ENCODE results near the gene SPRTN.

The SPRTN gene

GRCh38 chr1:231376875-231377549 lies 38.9 kb downstream of the SPRTN start:
- no peak for DNase-seq (ENCODE audit: low read depth in 2 of 2)

DNA sequence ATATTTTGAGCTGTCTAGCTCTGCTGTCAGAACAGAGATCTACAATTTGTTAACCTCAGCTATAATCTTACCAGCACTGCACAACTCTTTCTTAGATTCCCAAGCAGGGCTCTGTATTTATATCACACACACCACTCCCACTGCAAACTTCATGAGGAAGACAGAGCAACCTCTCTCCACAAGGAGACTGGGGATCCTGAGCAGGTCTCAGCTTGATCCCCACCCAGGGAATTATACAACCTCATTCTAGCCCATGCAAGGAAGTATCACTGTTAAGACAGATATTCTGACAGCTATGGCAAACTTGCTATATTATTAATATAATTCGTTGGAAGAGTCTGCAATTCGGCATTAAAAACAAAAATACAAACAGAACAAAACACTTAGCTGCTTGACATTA lies 43.6 kb downstream of the SPRTN start:
- DNase-seq (ENCODE audit: low read depth in 2 of 2): no peak

- no peak for DNase-seq (ENCODE audit: low read depth in 2 of 2)
Measured at GRCh38 chr1:231382426-231382825, 44.3 kb downstream of the SPRTN start.

- no peak for DNase-seq (ENCODE audit: low read depth in 2 of 2)
Measured at GRCh38 chr1:231383159-231383860, 45.2 kb downstream of the SPRTN start.

DNA sequence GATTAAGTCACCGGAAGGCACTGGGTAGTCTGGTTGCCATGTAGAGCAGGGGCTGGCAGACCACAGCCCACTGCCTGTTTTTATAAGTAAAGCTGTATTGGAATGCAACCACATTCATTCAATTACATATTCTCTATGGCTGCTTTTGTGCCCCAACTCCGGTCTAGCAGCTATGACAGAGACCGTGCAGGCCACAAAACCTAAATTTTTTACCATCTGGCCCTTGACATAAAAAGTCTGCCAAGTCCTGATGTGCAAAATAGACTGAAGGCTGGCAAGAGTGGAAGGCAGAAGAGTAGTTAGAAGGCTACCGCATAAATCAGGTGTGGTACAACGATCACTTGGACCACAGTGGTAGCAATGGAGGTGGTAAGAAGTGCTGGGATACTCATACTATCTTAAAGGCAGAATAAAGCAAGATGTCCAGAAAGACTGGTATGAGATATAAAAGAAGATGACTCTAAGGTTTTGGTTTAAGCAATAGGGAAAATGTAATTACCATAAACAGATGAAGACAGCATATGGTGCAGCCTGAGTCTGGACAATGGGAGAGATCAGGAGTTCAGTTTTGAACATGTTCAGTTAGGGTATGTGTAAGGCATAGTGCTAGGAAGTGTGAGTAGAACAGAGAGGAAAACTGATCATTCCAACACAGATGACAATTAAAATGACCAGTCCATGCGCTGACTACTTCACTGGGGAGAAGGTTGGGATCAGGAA lies 46.8 kb downstream of the SPRTN start:
- DNase-seq (ENCODE audit: low read depth in 2 of 2): no peak

- DNase-seq (ENCODE audit: low read depth in 2 of 2): no peak
Measured at GRCh38 chr1:231385416-231385748, 47.3 kb downstream of the SPRTN start.

- no peak for DNase-seq (ENCODE audit: low read depth in 2 of 2)
Measured at GRCh38 chr1:231386466-231386865, 48.4 kb downstream of the SPRTN start.

DNA sequence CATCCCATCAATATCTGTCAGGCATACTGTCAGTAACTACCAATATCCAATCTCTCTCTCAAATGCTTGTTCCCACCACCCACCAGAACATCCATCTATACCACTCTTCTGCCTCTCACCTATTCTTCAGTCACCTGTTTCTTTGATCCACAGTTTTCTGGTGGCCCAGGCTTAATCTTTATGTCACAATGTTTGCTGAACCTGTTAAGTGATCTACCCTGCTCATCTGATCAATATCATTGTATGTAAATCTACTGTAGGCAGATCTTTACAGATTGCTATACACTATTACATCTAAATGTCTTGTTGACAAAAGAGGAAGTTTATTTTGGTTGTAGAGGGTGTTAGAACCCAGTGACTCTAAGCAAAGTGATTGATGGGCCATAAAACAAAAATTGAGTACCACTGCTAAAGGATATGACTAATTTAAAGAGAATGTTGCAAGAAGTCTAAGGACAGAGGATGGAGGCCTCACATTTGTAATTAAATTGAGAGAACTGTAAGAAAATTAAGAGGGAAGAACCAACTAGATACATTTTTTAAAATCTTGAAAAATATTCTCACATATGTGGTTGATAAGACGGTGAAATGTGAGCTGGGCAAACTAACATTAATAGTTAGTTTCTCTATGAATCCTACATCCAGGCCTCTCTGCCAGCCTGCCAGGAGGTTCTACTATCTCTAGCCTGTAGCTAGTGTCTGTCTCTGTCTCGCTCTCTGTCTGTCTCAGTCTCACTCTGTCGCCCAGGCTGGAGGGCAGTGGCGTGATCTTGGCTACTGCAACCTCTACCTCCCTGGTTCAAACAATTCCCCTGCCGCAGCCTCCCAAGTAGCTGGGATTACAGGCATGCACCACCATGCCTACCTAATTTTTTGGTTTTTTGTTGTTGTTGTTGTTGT lies 49.9 kb downstream of the SPRTN start:
- DNase-seq (ENCODE audit: low read depth in 2 of 2): no peak

- DNase-seq (ENCODE audit: low read depth in 2 of 2): no peak
Measured at GRCh38 chr1:231390071-231390470, 52.0 kb downstream of the SPRTN start.

DNA sequence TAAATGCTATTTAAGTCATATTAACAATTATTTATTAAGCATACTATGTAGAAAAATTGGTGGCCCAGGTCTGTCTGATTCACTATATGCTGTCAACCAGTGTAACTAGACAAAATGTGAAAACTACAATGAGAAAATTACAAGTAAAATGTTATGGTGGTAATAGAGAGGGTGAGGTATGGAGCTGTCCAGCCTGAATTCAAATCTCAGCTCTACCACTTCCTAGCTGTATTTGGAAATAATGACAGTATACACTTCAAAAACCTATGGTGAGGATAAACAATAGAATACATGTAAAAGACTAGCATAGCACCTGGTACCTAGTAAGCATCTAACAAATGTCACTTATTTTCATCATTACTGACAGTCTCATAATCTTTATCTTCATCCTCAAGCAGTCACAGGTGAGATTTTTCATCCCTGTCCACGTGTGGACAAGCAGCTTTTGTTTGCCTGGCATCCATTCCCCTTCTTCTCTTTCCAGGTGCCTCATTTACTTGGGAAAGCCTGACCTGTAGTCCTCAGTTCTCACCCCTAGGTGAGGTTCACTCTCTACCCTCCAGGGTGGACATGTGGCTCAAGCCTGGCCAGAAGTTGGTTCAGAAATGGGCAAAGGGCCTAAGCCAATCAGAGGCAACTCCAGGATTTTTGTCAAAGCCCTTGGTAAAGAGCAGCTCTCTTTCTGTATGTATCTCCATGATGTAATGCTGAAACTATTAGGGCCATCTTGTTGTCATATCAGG lies 54.5 kb downstream of the SPRTN start:
- no peak for DNase-seq (ENCODE audit: low read depth in 2 of 2)

DNA sequence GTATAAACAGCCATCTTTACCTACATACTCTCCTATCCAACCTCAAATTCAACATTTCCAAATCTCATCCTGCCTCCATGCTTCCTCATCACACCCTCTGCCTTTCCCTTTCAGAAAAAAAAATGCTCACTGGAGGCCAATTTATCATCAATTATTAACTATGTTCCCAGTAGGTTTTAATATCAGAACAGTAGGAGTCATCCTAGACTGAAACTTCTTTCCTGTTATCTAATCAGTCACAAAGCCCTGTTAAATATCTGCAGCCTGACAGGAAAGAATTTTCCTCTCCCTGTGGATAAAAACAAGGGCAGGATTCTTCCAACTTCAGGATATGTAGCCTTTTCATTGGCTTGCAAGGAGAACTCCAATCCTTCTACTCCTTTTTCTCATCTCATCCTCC lies 55.6 kb downstream of the SPRTN start:
- DNase-seq (ENCODE audit: low read depth in 2 of 2): no peak

- peak; percentile 77 to 81 for DNase-seq (ENCODE audit: low read depth in 2 of 2)
Measured at GRCh38 chr1:231395076-231395997, 57.2 kb downstream of the SPRTN start.

DNA sequence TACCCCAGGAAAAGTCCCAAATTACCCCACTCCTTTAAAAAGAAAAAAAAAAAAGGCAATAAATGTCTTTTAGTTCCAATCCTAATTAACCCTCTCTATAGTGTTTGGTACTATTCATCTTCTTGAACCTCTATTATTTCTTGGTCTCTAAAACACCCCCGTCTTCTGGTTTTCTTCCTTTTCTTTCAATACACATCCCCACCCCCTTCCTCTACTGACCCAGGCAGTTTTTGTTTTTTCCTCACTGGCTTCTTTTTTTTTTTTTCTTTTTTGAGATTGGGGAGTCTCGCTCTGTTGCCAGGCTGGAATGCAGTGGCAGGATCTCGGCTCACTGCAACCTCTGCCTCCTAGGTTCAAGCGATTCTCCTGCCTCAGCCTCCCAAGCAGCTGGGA lies 57.9 kb downstream of the SPRTN start:
- DNase-seq (ENCODE audit: low read depth in 2 of 2): no peak

DNA sequence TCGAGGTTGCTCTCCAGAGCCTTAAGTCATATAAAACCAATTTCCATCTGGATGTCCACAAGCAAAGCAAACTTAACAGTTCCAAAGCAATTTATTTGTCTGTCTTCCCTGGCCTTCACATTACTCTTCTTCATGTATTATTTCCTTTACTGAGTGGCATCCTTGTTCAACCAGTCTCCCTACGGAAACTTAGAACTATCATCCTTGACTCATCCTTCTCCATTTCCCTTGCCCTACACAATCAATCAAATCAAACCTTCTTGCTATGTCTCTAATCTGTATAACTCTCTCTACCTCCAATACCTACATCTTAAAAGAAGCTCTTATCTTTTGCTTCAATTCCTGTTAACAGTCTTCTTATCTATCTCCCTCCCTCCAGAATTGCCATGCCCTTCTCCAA lies 58.5 kb downstream of the SPRTN start:
- no peak for DNase-seq (ENCODE audit: low read depth in 2 of 2)

DNA sequence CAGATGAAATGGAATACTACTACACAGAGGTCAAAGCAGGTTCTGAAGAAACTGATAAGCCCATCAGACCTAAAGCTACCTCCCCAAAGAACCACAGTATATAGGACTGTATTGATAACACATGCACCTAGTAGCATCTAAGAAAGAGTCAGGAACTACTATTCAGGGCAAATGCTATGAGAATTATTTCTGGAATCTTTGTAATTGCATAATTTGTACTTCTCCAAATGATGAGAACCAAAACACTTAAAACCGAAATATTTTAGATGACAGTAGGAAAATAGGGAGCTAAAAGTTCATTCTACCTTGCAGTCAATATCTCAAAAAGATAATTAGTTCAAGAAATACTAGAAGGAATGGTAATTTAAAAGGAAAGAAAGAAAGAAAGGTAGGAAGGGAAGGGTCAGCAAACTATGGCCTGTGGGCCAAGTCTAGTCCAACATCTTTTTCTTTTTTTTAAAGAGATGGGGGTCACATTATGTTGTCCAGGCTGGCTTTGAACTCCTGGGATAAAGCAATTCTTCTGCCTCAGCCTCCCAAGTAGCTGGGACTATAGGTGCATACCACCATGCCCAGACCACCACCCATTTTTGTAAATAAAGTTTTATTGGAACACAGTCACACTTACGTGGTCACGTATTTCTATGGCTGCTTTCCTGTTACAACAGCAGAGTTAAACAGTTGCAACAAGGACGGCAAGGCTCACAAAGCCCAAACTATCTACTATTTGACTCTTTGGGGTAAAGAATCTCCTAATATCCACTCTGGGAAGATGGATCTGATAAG lies 60.0 kb downstream of the SPRTN start:
- DNase-seq (ENCODE audit: low read depth in 2 of 2): no peak

- no peak for DNase-seq (ENCODE audit: low read depth in 2 of 2)
Measured at GRCh38 chr1:231401478-231401877, 63.4 kb downstream of the SPRTN start.

- no peak for DNase-seq (ENCODE audit: low read depth in 2 of 2)
Measured at GRCh38 chr1:231404318-231404717, 66.2 kb downstream of the SPRTN start.
